Pons (tissue), 1 donor: ENCODE measurements around the gene HDAC4.
A peak's percentile ranks its signal among the peaks of the same experiment; 100 is the strongest.

Experiments
- DNase-seq: peaks from one replicate; pipeline ENCODE4 v3.0.0-alpha.2; 2016; ENCODE audit warnings: low spot score

HDAC4 gene

DNA sequence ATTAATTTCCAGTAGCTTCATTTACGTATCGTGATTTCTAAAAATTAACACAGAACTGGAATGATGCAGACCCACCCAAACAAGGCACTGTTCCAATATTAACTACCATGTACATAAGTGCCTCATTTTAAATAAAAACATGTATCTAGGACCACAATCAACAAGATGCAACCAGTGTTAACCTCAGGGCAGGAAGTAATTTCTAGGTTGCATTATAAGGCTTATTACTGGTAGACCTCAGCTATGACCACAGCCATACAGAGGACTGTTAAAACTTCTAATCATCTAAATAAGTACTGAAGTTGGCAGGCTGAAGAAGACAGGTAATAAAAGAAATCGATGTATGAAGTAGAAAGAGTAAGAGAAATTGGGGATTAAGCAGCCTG, 262.9 kb downstream of the HDAC4 start:
- no peak for DNase-seq

DNA sequence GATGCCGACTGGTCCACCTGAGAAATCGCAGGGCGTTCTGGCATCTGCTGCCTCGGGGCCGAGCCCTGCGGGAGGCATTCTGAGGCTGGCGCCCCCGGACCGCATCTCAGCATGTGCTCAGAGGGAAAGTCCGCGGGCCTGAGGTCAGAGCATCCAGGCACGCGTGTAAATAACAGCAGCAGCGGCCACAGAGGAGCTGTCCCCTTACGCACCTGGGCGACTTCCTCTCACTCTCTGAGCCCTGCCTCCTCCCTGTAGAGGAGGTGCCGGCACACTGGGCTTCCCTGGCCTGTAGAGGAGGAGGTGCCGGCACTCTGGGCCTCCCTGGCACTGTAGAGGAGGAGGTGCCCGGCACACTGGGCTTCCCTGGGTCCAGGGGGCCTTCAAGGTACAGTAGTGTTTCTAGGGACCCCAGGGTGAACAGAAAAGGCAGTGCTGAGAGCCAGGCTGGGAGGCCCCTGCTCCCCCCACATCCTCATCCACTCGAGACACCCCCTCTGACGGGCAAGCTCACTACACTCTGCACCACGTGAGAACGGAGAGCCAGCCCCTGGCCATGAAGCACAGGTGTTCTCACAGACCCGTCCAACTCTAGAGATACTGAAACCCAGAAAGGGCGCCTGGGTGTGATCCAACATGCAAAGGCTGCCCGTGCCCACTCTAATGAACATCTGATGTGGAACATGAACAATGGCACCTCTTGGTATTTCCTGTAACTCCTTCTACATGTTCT, 263.5 kb downstream of the HDAC4 start:
- no peak for DNase-seq

DNA sequence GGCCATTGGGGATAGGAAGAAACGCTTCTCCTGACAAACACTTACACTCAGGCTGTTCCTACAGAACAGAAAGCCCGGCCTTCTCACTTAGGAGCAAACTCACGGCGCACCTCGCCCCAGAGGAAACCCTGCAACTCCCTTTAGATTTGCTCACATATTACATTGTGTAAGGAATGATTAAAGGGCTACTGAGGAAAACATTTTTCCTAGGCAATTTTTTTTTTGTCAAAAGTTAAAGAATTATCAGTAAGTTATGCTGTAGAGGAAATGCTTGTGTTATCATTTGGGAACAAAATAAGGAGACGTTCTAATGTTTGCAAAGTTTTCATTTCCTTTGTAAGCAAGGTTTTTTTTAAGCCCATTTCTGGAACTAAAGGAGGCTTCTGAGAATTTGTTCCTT, 264.1 kb downstream of the HDAC4 start:
- DNase-seq: no peak

DNA sequence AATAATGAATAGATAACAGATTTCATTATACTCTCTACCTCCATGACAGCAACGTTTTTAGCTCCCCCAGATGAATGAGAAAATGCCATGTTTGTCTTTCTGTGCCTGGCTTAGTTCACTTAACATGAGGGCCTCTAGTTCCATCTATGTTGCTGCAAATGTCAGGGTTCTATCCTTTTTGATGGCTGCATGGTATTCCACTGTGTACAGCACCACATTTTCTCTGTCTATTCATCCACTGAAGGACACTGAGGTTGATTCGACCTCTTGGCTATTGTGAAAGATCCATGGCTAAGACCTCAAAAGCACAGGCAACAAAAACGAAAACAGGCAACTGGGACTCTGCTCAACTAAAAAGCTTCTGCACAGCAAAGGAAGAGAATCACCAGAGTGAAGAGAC, 264.6 kb downstream of the HDAC4 start:
- DNase-seq: no peak

DNA sequence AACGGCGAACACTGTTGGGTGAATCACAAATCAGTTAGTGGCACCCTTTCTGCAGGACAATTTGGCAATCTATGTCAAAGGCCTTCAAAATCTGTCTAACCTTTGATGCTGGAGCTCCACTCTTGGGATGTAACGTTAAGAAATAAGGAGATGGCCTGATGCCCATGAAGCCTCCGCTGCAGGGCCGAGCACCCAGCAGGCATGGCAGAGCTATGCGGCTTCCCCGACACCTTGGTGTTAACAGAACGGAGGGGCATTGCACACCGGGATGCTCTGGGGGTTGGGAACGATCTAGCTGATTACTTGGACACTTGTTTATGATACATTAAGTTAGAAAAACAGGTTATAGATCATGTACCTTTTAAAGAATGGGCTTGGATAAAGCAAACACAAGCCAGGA, 265.3 kb downstream of the HDAC4 start:
- no peak for DNase-seq

DNA sequence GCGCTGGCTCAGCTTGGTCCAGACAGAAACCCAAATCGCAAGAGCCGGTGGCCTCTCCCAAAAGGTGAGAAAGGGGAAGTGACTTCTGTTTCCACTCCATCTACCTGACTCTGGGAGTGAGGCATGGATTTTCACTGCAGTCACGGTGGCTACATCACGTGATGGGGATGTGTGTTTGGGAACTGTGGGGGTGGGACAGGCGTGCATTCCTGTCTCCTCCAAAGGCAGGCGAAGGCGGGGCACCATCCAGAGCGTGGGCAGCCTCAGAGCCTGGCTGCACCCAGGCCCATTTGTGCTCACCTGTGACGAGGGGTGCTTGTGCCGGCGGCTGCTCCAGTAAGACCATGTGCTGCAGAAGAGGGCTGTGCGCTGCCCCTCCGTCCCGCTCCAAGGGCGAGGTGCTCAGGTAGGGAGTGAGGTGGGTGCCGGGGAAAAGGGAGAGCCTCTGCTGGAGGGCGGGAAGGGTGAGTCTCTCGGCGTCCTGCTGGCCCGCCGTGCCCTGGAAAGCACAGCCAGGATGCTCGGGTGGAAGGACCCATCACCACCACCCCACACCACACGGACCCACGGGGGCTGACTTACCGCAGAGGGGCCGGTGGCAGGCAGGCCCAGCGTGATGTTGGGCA, 266.8 kb downstream of the HDAC4 start:
- no peak for DNase-seq

- no peak for DNase-seq
Observed at GRCh38 chr2:239132786-239133185, 268.0 kb downstream of the HDAC4 start.

DNA sequence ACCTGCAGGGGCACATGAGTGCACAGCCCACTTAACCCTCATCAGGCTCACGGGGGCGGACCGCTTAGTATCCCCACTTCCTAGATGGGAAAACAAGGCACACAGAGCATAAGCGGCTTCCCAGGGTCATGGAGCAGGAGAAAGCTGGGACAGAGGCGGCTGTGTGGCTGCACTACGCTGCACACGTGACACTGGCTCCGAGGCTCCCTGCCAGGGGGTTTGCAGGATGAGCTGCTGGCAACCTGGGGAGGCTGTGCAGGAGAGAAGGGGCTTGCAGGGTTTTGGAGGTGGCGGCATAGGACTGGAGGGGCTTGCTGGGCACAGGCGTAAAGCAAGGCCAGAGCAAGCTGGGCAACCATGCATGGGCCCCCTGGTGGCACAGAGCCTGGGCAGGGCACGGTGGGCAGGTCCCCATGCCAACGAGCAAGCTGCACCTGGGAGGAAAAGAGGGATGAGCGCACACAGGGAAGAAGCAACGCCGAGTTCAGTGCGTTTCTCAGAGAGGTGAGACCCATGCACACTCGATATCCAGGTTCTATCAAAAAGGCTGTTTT, 268.6 kb downstream of the HDAC4 start:
- DNase-seq: peak; percentile 53

- DNase-seq: peak; percentile 94
Observed at GRCh38 chr2:239131521-239131920, 269.3 kb downstream of the HDAC4 start.

DNA sequence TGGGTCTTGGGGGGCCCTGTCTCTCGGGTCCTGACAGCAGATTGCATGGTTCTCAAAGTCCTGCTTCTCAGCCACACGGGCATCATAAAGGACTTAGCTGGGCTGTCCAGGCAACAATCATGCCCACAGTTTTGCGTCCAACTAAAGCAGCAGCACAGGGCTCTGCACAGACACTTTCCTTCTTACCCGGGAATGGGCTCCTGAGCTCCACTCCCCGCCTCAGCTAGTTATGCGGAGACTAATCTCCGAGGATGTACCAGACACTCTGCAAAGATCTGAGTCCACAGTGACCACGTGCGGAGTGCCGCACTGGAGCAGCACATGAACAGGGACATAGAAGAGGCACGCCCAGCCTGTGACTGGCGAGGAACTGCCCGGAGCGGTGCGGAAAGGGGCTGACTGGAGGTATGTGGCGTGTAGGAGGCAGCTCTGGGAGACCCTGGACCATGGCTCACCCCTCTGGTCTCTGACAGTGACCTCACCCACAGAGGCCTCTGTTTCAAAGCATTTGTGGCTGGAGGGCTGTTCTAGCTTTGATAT, 270.0 kb downstream of the HDAC4 start:
- DNase-seq: no peak

GRCh38 chr2:239130041-239130440, 270.8 kb downstream of the HDAC4 start:
- no peak for DNase-seq

- DNase-seq: no peak
Observed at GRCh38 chr2:239129147-239129920, 271.5 kb downstream of the HDAC4 start.

DNA sequence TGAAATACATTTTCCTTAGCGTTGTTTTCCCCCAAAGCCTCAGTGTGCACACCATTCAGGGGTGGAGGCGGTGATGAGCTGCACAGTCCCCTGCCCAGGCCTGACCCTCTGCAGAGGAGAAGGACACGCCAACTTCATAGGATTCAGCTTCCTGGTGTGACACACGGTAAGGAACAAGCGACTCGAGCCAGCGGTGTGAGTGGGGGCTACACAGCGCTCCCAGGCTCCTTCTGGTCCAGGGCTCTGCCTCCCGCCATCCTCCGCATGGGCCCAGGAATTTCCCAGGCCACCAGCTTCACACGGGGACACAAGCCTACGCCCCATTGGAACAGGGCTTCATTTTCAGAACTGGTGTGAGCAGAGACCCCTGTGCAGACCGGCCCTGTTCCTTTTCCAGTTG, 272.1 kb downstream of the HDAC4 start:
- no peak for DNase-seq

DNA sequence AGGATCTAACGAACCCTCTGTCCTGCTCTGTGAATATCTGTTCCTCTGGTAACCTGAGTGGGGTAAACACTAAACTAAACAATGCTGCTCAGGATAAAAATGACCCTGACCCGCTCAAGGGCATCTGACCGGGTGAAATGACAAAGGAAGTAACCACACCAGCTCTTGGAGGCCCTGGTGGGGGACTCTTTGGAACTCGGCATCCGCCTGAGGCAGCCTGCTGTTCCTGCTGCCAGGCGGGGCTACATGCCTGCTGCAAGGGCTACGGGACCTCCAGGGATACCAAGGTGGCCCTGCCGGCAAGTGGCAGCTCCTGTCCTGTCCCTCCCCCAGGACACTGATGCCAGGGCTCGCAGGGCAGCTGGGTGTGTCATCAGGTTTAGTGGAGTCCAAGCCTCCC, 273.3 kb downstream of the HDAC4 start:
- DNase-seq: no peak

GRCh38 chr2:239125726-239126675, 274.8 kb downstream of the HDAC4 start:
- DNase-seq: no peak

DNA sequence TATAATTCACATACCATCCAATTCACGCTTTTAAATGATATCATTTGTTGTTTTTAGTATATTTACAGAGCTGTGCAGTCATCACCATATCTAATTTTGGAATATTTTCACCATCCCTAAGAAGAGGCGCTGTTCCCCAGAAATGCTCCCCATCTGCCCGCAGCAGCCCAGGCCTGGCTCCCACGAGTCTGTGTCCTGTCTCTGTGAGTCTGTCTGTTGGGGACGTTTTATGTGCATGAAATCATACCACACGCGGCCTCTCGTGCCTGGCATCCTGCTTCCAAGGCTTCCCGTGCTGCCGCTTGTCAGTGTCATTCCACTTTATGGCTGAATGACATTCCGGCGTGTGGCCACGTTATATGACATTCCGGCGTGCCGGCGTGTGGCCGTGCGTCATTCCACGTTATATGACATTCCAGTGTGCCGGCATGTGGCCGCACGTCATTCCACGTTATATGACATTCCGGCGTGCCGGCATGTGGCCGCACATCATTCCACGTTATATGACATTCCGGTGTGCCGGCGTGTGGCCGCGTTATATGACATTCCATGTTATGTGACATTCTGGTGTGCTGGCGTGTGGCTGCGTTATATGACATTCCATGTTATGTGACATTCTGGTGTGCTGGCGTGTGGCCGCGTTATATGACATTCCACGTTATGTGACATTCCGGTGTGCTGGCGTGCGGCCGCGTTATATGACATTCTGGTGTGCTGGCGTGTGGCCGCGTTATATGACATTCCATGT, 276.5 kb downstream of the HDAC4 start:
- DNase-seq: no peak

GRCh38 chr2:239122421-239123110, 278.3 kb downstream of the HDAC4 start:
- no peak for DNase-seq

DNA sequence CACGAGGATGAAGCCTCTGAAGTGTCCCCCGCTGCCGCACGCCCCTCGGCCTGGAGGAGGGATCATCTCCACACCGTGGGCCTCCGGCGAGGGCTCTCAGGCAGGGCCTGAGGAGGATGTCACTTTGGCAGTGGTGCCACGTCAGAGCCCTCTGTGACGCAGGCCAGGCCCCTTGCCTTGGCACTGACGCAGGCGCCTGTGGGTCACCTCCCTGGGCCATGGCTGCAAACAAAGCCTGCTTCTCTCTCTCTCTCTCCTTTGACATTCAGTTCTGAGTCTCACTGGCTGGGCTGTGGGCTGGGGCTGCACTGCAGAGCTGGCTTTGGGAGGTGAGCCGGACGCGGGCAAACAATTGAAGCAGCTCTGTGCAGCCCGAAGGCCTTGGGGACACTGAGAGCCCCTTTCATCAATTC, 279.2 kb downstream of the HDAC4 start:
- peak; percentile 91 for DNase-seq

- DNase-seq: no peak
Observed at GRCh38 chr2:239120664-239121063, 280.2 kb downstream of the HDAC4 start.
